Activated CD4-positive, CD25-positive, alpha-beta regulatory T cell treated with anti-CD3 and anti-CD28 coated beads, Interleukin-2, amount 50 U/mL, for 16 hours (primary cell): Measurements from ENCODE around the gene RBPMS2.
"Not testable (repeated sequence)": the region's sequence is repeated elsewhere in the genome, so short reads cannot be mapped to it uniquely, and the experiment has no call there.

ENCODE experiments used
- DNase-seq: peaks from one replicate; pipeline ENCODE4 v3.0.0-alpha.2; 2020; ENCODE audit warnings: low read depth, low spot score

Gene RBPMS2

GRCh38 chr15:64754663-64755426 is 20.5 kb downstream of the RBPMS2 start:
- no peak for DNase-seq

GRCh38 chr15:64753480-64754185 is 21.8 kb downstream of the RBPMS2 start:
- no peak for DNase-seq

- no peak for DNase-seq
Observed at GRCh38 chr15:64751464-64751863, 23.9 kb downstream of the RBPMS2 start.

- DNase-seq = no peak
Observed at GRCh38 chr15:64749999-64750657, 25.3 kb downstream of the RBPMS2 start.

- DNase-seq = no peak
Observed at GRCh38 chr15:64749167-64749566, 26.2 kb downstream of the RBPMS2 start.

GRCh38 chr15:64748251-64748650 is 27.1 kb downstream of the RBPMS2 start:
- DNase-seq = no peak

- DNase-seq = no peak
Observed at GRCh38 chr15:64747578-64747977, 27.8 kb downstream of the RBPMS2 start.

- no peak for DNase-seq
Observed at GRCh38 chr15:64746921-64747320, 28.5 kb downstream of the RBPMS2 start.

DNA sequence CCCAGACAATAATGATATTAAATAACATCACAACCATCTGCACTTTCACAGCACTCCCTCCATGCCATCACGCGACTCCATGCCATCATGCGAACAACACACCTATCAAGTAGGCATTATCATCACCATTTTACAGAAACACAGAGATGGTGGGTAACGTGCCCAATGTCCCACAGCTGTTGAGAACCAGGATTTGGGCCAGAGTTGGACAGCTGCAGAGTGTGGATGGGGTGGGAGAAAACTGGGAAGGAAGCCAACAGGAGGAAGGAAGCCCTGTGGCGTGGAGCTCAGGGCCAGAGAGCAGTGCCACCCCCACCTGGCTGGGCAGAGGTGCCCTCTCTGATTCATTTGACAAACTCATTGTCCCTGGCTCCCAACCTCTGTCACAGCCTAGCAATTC is 29.0 kb downstream of the RBPMS2 start:
- no peak for DNase-seq

- DNase-seq = no peak
Observed at GRCh38 chr15:64743691-64744090, 31.7 kb downstream of the RBPMS2 start.

- no peak for DNase-seq
Observed at GRCh38 chr15:64742921-64743320, 32.5 kb downstream of the RBPMS2 start.

DNA sequence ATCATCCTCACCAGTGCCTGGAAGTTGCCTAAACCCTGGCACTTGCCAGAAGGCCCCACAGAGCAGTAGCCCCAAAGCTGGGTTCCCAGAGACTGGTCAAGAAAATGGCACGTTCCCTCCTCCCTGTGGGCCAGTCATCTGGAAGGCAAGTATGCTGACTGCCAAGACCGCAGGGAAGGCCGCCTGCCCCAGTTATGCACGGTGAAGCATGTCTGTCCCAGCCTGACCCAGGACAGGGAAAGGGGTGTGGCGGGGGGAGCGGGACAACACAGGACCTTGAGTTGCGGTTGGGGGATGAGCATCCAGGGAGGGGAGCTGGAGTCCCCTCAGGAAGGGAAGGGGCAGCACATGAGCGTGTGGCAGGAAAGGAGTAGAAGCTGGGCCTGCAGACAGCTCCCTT is 33.0 kb downstream of the RBPMS2 start:
- no peak for DNase-seq

DNA sequence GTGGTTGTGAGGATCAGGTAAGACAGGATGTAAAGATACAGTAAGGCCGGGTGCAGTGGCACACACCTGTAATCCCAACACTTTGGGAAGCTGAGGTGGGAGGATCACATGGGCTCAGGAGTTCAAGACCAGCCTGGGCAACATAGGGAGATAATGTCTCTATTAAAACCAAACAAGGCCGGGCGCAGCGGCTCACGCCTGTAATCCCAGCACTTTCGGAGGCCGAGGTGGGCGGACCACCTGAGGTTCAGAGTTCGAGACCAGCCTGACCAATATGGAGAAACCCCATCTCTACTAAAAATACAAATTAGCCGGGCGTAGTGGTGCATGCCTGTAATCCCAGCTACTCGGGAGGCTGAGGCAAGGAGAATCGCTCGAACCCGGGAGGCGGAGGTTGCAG is 33.7 kb downstream of the RBPMS2 start:
- DNase-seq = not testable (repeated sequence)

DNA sequence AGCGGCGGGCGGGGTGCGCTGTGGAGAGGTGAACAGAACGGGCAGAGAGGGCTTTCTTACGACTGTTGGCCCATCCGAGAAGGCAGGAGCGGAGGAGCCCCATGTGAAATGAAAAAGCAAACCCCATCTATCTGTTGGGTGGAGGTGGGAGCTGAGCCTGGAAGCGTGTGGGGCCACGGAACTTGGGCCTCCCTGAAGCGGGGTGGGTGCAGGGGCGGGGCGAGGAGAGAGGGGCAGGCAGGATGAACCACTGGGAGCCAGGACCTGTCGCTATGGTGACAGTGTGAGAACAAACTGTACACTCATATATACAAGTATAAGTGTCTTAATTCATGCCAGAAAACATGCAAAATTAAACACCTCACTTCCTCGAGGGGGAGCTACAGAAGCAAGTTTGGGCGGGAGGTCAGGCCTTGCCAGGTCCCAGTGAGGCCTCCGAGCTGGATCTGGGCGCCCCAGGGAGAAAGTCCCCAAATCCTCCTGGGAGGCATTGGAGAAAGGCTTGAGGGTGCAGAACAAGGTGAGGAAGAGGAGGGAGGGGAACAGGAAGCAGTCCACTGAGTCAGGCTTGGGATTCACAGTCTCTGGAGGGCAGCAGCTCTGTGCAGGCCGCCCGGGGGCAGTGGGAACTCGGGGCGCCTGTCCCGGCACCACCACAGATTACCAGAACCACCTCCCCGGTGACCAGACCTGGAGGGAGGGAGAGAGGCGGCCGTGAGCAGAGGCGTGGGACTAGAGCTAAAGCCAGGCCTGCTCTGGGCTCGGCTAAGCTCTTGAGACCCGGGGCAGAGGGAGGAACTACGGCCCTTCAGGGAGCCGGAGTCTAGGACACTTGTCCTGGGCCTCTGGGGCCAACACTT is 34.8 kb downstream of the RBPMS2 start:
- DNase-seq = no peak

- DNase-seq = no peak
Observed at GRCh38 chr15:64739577-64740143, 35.7 kb downstream of the RBPMS2 start.

GRCh38 chr15:64739156-64739555 is 36.2 kb downstream of the RBPMS2 start:
- DNase-seq = no peak

DNA sequence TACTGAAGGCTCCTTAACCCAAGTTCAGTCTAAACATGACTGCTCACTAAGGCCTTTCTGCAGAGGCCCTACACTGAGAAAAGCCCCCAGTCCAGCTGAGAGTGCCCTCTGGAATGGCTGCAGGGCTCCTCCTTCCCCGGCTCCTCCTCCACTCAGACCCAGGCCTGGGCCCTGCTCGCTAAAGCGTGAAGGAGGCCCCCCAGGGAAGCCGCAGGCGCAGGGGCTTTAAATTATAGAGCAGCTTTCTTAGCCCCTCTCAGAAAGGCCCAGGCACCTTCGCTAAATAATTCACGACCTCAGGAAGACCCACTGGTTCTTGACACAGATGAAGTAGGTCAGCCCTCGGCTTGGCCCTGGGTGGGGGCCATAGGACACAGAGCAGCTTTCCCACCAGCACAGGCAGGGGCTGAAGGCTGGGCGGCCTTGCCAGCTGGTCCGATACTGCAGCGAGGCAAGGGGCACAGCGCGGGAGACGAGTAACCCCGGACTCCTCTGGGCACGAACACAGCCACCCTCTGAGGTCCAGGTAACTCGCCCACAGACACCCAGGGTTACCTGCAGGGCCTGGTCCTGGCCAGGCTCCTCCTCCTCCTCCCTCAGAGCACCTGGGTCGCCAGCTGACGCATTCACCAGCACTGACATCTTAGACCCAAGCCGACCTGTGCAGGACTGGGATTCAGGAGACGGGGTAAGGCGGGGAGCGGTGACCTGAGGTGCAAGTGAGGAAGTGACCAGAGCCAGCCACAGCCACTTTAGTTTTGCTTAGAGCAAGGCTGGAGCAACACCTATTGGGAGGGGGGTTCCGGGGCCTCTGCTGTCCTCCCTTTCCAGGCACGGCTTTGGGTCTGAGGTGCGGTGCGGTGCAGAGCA is 36.9 kb downstream of the RBPMS2 start:
- no peak for DNase-seq

DNA sequence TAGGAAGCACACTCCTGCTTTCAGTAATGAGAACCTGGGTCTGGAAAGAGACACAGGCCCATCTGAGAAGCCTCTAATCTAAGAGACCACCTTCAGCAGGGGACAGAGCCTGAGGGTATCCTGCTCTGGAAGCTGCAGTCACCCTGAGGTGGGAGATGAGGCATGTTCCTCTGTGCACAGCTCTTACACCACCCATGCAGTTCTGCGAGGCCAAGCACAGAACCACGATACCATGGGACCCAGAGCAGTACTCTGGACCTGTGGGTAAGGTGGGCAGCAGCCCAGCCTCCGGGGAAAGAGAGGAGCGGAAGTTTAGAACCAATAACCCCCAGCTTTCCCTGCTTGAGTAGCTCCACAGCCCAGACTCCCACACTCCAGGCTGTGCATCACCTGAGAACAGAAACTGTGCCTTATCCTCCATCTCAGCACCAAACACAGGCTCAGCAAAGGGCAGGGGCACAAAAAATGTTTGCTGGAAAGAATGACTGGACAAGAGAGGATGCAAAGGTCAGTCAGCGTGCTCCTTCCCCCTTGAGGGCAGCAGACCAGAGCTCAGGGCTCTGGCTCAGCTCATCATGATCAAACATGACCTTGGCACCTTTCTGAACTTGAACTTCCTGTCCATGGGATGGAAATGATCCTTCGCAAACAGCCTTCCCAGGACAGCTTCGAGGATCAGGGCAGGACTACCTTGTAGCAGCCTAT is 43.1 kb downstream of the RBPMS2 start:
- no peak for DNase-seq

- no peak for DNase-seq
Observed at GRCh38 chr15:64731805-64732151, 43.6 kb downstream of the RBPMS2 start.
